Lung (tissue), 16 donors: ENCODE data around the gene BTBD19. TPM values are rescaled to one million over a fixed set of nuclear protein-coding genes. Genes with fewer than 3 reads are reported as not detected.
"Not testable (repeated sequence)": the region's sequence is repeated elsewhere in the genome, so short reads cannot be mapped to it uniquely, and the experiment has no call there.

ENCODE experiments used
- ATAC-seq: fragments of 200-7000 bp; cut with Tn5 transposase; one replicate; pipeline ENCODE4 v1.9.1; 2020; ENCODE audit warnings: moderate number of reproducible peaks; ENCODE audit not compliant: insufficient read depth, low FRiP score
- DNase-seq, 3 donors: peaks; one replicate each; pipeline ENCODE4 v3.0.0-alpha.2; 2013 to 2017
- H3K27ac ChIP-seq, 2 donors: one replicate each; pipeline ENCODE4 v1.5.1; 2013; ENCODE audit warnings: mild to moderate bottlenecking in 2 of 2, moderate library complexity in 2 of 2, control low read depth in 1 of 2, inconsistent platforms in 1 of 2, low read depth in 1 of 2, low read length in 1 of 2
- H3K27me3 ChIP-seq, 3 donors: one replicate each; pipeline ENCODE4 v1.5.1; 2013; ENCODE audit warnings: low read length in 2 of 3; ENCODE audit not compliant: control insufficient read depth in 3 of 3, insufficient read depth in 3 of 3
- H3K36me3 ChIP-seq, 4 donors: one replicate each; pipeline ENCODE4 v1.5.1; 2013; ENCODE audit warnings: low read length in 4 of 4, mild to moderate bottlenecking in 1 of 4, moderate library complexity in 1 of 4; ENCODE audit not compliant: control insufficient read depth in 4 of 4, insufficient read depth in 4 of 4
- H3K4me1 ChIP-seq, 5 donors: one replicate each; pipeline ENCODE4 v1.5.1; 2013; ENCODE audit warnings: low read length in 5 of 5, mild to moderate bottlenecking in 2 of 5, moderate library complexity in 1 of 5; ENCODE audit not compliant: control insufficient read depth in 5 of 5, insufficient read depth in 5 of 5
- H3K4me3 ChIP-seq: one replicate; pipeline ENCODE4 v1.5.1; 2013; ENCODE audit warnings: mild to moderate bottlenecking, control low read depth, moderate library complexity
- H3K9ac ChIP-seq, 2 donors: one replicate each; pipeline ENCODE4 v1.5.1; 2013; ENCODE audit warnings: low read length in 2 of 2, control low read depth in 1 of 2; ENCODE audit not compliant: insufficient read depth in 1 of 2
- H3K9me3 ChIP-seq, 4 donors: one replicate each; pipeline ENCODE4 v1.5.1; 2013; ENCODE audit warnings: low read length in 3 of 4, mild to moderate bottlenecking in 1 of 4, moderate library complexity in 1 of 4; ENCODE audit not compliant: control insufficient read depth in 4 of 4, insufficient read depth in 3 of 4
- CTCF ChIP-seq: IDR thresholded peaks from 2 replicates; pipeline ENCODE4 v1.5.1; 2012; ENCODE audit warnings: mild to moderate bottlenecking; ENCODE audit errors: control extremely low read depth, extremely low read depth
- WGBS, 2 donors: extraction: QIAGEN DNeasy Blood & Tissue Kit; methylation state at CpG; one replicate each; pipeline ENCODE4 v1.1.7; 2013; 5-methylcytosine and 5-hydroxymethylcytosine counted together
- long read RNA-seq, 5 donors: transcript quantifications; one replicate each; lab custom pipeline, GENCODE V29; 2026
- polyA plus RNA-seq, 2 donors: library from polyadenylated mRNA; stranded (reverse); fragments of 200-250 nt; gene quantifications; one replicate each; pipeline ENCODE4 v1.2.1, GENCODE V29; 2013
- total RNA-seq, 2 donors: library from RNA; depleted of rRNA in 1 of 2; stranded (reverse); fragments of >200 nt in 1 of 2; gene quantifications; one replicate each; pipeline ENCODE4 v1.2.1, GENCODE V29; 2014 to 2021
- donor health status: control.
- donor health status: control.
- donor health status: Bipolar disorder and iron deficiency.
- donor health status: healthy.
- donor health status: DM: yes; HTN: yes; CAD: no.

BTBD19 gene
- 10 to 100 TPM in 1 of 2 donors, 1 to 10 TPM in 1; 7.0 to 20.0 TPM for total RNA-seq
- polyA plus RNA-seq = 10 to 100 TPM in 1 of 2 donors, 1 to 10 TPM in 1; 5.6 to 13.8 TPM
- long read RNA-seq, donor 1 = 0 reads
- long read RNA-seq, donor 2, partial matches to known transcripts = 0 of 1 reads
- long read RNA-seq, donor 2, other reads (novel, unspliced or antisense) = 0 of 1 reads
- long read RNA-seq, donor 3, partial matches to known transcripts = 0 of 1 reads
- long read RNA-seq, donor 3, other reads (novel, unspliced or antisense) = 0 of 1 reads
- long read RNA-seq, donor 4 = 0 reads
- long read RNA-seq, donor 5, partial matches to known transcripts = 0 of 1 reads
- long read RNA-seq, donor 5, other reads (novel, unspliced or antisense) = 0 of 1 reads

GRCh38 chr1:44808063-44808937 is at the start of gene BTBD19:
Gene BTBD19, plus strand, starts transcription at chr1:44808523. Its CDS starts 298 bp downstream, at chr1:44808821.
- no peak within 1 kb of the TSS for H3K4me3 ChIP-seq
- ATAC-seq (peak; percentile 4), DNase-seq (peak; percentile 95 to 96 (median 96))
- H3K27ac ChIP-seq = peak within 1 kb of the TSS; percentile 92 to 100
- no peaks in the 10 kb centered on the region for H3K27me3 ChIP-seq
- 19 to 21% methylated on average over 23 of the region's 23 CpGs for WGBS, 2 donors
- no peaks in the 10 kb centered on the region for H3K9me3 ChIP-seq
- peaks cover 13 to 61% (median 46%) of the 10 kb centered on the region in 5 donors for H3K4me1 ChIP-seq
- peak within 1 kb of the TSS; percentile 79 to 82 for H3K9ac ChIP-seq
- H3K36me3 ChIP-seq = peaks cover 2 to 31% (median 4%) of the 10 kb centered on the region in 4 donors
- no peak for TF ChIP-seq CTCF

GRCh38 chr1:44759077-44759476 is 49.2 kb upstream of the BTBD19 start:
- TF ChIP-seq CTCF = no peak
- 93 to 95% methylated on average over 11 of the region's 11 CpGs for WGBS, 2 donors
- no peak overlapping the region for H3K4me3 ChIP-seq
- H3K27me3 ChIP-seq = no peaks in the 10 kb centered on the region
- peaks cover 0 to 31% (median 4%) of the 10 kb centered on the region in 4 donors for H3K36me3 ChIP-seq
- ATAC-seq (no peak), DNase-seq (no peak)
- no peak overlapping the region for H3K9ac ChIP-seq
- no peaks in the 10 kb centered on the region for H3K9me3 ChIP-seq
- no peak overlapping the region for H3K27ac ChIP-seq
- H3K4me1 ChIP-seq = no peaks in the 10 kb centered on the region

- no peaks in the 10 kb centered on the region for H3K9me3 ChIP-seq
- no peak overlapping the region for H3K9ac ChIP-seq
- peaks cover 0 to 31% (median 3%) of the 10 kb centered on the region in 4 donors for H3K36me3 ChIP-seq
- DNase-seq = no peak
- no peaks in the 10 kb centered on the region for H3K27me3 ChIP-seq
- TF ChIP-seq CTCF = no peak
- no peaks in the 10 kb centered on the region for H3K4me1 ChIP-seq
- H3K4me3 ChIP-seq = no peak overlapping the region
- ATAC-seq = no peak
- no peak overlapping the region for H3K27ac ChIP-seq
- WGBS, 2 donors = 90 to 97% methylated on average over 3 of the region's 3 CpGs
Measured at GRCh38 chr1:44760876-44761275, 47.4 kb upstream of the BTBD19 start.

GRCh38 chr1:44766421-44766820 is 41.9 kb upstream of the BTBD19 start:
- not testable (repeated sequence) for H3K4me1 ChIP-seq, H3K27me3 ChIP-seq, DNase-seq, H3K9me3 ChIP-seq, H3K9ac ChIP-seq, H3K4me3 ChIP-seq, ATAC-seq, H3K27ac ChIP-seq
- 97 to 99% methylated on average over 6 of the region's 6 CpGs for WGBS, 2 donors
- H3K36me3 ChIP-seq = peaks cover 0 to 21% (median 2%) of the 10 kb centered on the region in 4 donors
